Liver (tissue), 3 donors: Measurements from ENCODE around the gene PHC3.

Experiments used
- CTCF ChIP-seq: fragments of 150-350 bp; IDR thresholded peaks from 2 replicates; pipeline ENCODE4 v1.5.1; 2017; ENCODE audit warnings: improper control_type of control experiment, low read depth, low read length; ENCODE audit not compliant: missing input control
- EGR1 ChIP-seq, 2 donors: IDR thresholded peaks; 2 replicates each; pipeline ENCODE4 v1.6.1; 2016 to 2018; ENCODE audit warnings: antibody characterized with exemption in 2 of 2, low read depth in 2 of 2
- FOXA1 ChIP-seq: IDR thresholded peaks from 2 replicates; pipeline ENCODE4 v1.6.1; 2016; ENCODE audit warnings: antibody characterized with exemption
- JUND ChIP-seq, 2 donors: IDR thresholded peaks; 2 replicates each; pipeline ENCODE4 v1.6.1; 2016; ENCODE audit warnings: antibody characterized with exemption in 2 of 2
- RAD21 ChIP-seq, 2 donors: IDR thresholded peaks; 2 replicates each; pipeline ENCODE4 v1.6.1; 2016; ENCODE audit warnings: antibody characterized with exemption in 2 of 2, mild to moderate bottlenecking in 2 of 2
- RXRA ChIP-seq, 2 donors: IDR thresholded peaks; 2 replicates each; pipeline ENCODE4 v1.6.1; 2017 to 2018; ENCODE audit warnings: antibody characterized with exemption in 2 of 2, mild to moderate bottlenecking in 1 of 2
- SP1 ChIP-seq: IDR thresholded peaks from 2 replicates; pipeline ENCODE4 v1.6.1; 2018; ENCODE audit warnings: antibody characterized with exemption, mild to moderate bottlenecking
- TAF1 ChIP-seq: conservative IDR thresholded peaks from 2 replicates; pipeline ENCODE4 v1.6.1; 2016; ENCODE audit warnings: antibody characterized with exemption, mild to moderate bottlenecking
- YY1 ChIP-seq: IDR thresholded peaks from 2 replicates; pipeline ENCODE4 v1.6.1; 2016; ENCODE audit warnings: antibody characterized with exemption, mild to moderate bottlenecking
- TF ChIP-seq, protein P1 (sequence below): IDR thresholded peaks from 2 replicates; pipeline ENCODE4 v1.6.1; 2016; ENCODE audit warnings: antibody characterized with exemption
- TF ChIP-seq, protein P2 (sequence below): IDR thresholded peaks from 2 replicates; pipeline ENCODE4 v1.6.1; 2016; ENCODE audit warnings: antibody characterized with exemption, mild to moderate bottlenecking
- donor health status: healthy.
- donor health status: healthy.

- no peak for TF ChIP-seq CTCF
- TF ChIP-seq YY1, result no peak
- TF ChIP-seq, protein P1, sequence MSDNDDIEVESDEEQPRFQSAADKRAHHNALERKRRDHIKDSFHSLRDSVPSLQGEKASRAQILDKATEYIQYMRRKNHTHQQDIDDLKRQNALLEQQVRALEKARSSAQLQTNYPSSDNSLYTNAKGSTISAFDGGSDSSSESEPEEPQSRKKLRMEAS, result no peak
- no peak for TF ChIP-seq EGR1 (IDR thresholded peaks at IDR 0.05; ENCODE audit: low read depth in 2 of 2)
- no peak for TF ChIP-seq TAF1
- no peak for TF ChIP-seq RXRA (IDR thresholded peaks at IDR 0.05)
- TF ChIP-seq, protein P2, sequence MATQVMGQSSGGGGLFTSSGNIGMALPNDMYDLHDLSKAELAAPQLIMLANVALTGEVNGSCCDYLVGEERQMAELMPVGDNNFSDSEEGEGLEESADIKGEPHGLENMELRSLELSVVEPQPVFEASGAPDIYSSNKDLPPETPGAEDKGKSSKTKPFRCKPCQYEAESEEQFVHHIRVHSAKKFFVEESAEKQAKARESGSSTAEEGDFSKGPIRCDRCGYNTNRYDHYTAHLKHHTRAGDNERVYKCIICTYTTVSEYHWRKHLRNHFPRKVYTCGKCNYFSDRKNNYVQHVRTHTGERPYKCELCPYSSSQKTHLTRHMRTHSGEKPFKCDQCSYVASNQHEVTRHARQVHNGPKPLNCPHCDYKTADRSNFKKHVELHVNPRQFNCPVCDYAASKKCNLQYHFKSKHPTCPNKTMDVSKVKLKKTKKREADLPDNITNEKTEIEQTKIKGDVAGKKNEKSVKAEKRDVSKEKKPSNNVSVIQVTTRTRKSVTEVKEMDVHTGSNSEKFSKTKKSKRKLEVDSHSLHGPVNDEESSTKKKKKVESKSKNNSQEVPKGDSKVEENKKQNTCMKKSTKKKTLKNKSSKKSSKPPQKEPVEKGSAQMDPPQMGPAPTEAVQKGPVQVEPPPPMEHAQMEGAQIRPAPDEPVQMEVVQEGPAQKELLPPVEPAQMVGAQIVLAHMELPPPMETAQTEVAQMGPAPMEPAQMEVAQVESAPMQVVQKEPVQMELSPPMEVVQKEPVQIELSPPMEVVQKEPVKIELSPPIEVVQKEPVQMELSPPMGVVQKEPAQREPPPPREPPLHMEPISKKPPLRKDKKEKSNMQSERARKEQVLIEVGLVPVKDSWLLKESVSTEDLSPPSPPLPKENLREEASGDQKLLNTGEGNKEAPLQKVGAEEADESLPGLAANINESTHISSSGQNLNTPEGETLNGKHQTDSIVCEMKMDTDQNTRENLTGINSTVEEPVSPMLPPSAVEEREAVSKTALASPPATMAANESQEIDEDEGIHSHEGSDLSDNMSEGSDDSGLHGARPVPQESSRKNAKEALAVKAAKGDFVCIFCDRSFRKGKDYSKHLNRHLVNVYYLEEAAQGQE, result no peak
- TF ChIP-seq SP1, result no peak
- TF ChIP-seq RAD21 (IDR thresholded peaks at IDR 0.05), result no peak
- no peak for TF ChIP-seq JUND (IDR thresholded peaks at IDR 0.05)
- TF ChIP-seq FOXA1, result no peak
These were observed 98.2 kb downstream of the PHC3 start for GRCh38 chr3:170083343-170083742.
